Lower lobe of right lung (tissue), 2 donors: ENCODE measurements around the gene DCC. TPM values are rescaled to one million over a fixed set of nuclear protein-coding genes. Genes with fewer than 3 reads are reported as not detected.

Source experiments
- ATAC-seq, 2 donors: fragments of 200-7000 bp; cut with Tn5 transposase; one replicate each; pipeline ENCODE4 v1.9.1; 2020 to 2022; ENCODE audit warnings: mild to moderate bottlenecking in 2 of 2, moderate library complexity in 2 of 2
- DNase-seq: peaks from one replicate; pipeline ENCODE4 v3.0.0-alpha.2; 2020
- H3K27ac ChIP-seq: fragments of 200-600 bp; one replicate; pipeline ENCODE4 v1.8.0; 2022
- H3K27me3 ChIP-seq: fragments of 200-600 bp; one replicate; pipeline ENCODE4 v1.8.0; 2022; ENCODE audit warnings: low read depth
- H3K36me3 ChIP-seq: fragments of 200-600 bp; one replicate; pipeline ENCODE4 v1.8.0; 2022; ENCODE audit warnings: mild to moderate bottlenecking
- H3K4me1 ChIP-seq: fragments of 200-600 bp; one replicate; pipeline ENCODE4 v1.8.0; 2022
- H3K4me3 ChIP-seq: fragments of 200-600 bp; one replicate; pipeline ENCODE4 v1.8.0; 2022; ENCODE audit warnings: mild to moderate bottlenecking
- H3K9me3 ChIP-seq: fragments of 200-600 bp; one replicate; pipeline ENCODE4 v1.8.0; 2022
- intact Hi-C: fragments of 100-400 bp; cut with DNase I; formaldehyde crosslinking; loops from one replicate; pipeline ENCODE4 v1.11.0; 2022
- microRNA-seq: library from miRNA; unstranded; fragments of <30 nt; microRNA quantifications from one replicate; pipeline ENCODE4 v1.2.0, GENCODE V29; 2020; ENCODE audit warnings: borderline number of aligned reads
- total RNA-seq: library from RNA; stranded (reverse); fragmentation: NEBNext Ultra II Directional; extraction: Animal tissue kit (Norgen Biotek cat#: 25700); gene quantifications from one replicate; pipeline ENCODE4 v1.2.1, GENCODE V29; 2021
- TF ChIP-seq, protein P1 (sequence below): fragments of 200-600 bp; IDR thresholded peaks from one replicate; pipeline ENCODE4 v1.8.0; 2022; ENCODE audit warnings: antibody characterized with exemption, mild to moderate bottlenecking
- donor health status: DM: no; HTN: yes; CAD: no; lungs with severe emphysema.

The DCC gene
- total RNA-seq, 1 donor from 2014 or later: 4.5 TPM

DNA sequence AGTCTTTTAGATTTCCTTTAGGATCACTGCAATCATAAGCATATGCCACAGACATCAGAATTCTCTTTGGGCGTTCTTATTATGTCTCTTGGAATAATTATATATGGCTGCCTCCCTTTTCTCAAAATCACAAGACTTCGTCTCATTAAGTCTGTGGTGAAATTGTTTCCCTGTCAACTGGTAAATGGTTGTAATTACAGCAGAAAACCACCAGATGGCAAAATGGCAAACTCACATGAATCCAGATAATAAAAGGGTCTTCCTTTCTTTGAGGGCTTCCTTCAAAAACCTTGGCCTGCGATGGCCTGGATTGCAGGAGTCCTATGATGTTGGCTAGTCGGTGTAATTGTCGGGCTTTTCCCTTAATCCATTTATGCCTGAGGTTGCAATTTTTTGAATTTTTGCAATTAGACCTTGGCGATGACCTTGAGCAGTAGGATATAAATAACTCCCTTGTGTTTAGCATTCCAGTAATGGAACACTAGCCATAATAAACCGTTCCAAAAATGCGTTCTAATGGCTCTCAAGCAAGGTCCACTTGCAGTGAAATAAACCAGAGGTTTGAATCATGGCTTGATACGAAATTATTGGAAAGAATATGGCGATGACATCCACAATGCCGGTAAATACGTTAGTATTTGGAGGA, 1228.1 kb downstream of the DCC start:
- Histone ChIP-seq H3K27me3 (no peaks in the 10 kb centered on the region), H3K36me3 (no peaks in the 10 kb centered on the region), H3K4me1 (no peaks in the 10 kb centered on the region), H3K27ac (no peak overlapping the region), H3K9me3 (no peaks in the 10 kb centered on the region), H3K4me3 (no peak overlapping the region)
- peak in 1 of 2 donors; percentile 39 for ATAC-seq
- intact Hi-C loops: no loop called here
- TF ChIP-seq, protein P1, sequence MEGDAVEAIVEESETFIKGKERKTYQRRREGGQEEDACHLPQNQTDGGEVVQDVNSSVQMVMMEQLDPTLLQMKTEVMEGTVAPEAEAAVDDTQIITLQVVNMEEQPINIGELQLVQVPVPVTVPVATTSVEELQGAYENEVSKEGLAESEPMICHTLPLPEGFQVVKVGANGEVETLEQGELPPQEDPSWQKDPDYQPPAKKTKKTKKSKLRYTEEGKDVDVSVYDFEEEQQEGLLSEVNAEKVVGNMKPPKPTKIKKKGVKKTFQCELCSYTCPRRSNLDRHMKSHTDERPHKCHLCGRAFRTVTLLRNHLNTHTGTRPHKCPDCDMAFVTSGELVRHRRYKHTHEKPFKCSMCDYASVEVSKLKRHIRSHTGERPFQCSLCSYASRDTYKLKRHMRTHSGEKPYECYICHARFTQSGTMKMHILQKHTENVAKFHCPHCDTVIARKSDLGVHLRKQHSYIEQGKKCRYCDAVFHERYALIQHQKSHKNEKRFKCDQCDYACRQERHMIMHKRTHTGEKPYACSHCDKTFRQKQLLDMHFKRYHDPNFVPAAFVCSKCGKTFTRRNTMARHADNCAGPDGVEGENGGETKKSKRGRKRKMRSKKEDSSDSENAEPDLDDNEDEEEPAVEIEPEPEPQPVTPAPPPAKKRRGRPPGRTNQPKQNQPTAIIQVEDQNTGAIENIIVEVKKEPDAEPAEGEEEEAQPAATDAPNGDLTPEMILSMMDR: peak; percentile 57
- DNase-seq: no peak

Small RNAs within 50 kb of the gene (microRNA-seq; reads per million reads assigned to microRNA genes)
- gene MIR4528: not detected
